Measurements from ENCODE around the gene COBL. TPM values are rescaled to one million over a fixed set of nuclear protein-coding genes. Genes with fewer than 3 reads are reported as not detected.

COBL gene
- total RNA-seq, 4 donors from 2014 or later = 1.1 to 27.7 (median 15.2) TPM

DNA sequence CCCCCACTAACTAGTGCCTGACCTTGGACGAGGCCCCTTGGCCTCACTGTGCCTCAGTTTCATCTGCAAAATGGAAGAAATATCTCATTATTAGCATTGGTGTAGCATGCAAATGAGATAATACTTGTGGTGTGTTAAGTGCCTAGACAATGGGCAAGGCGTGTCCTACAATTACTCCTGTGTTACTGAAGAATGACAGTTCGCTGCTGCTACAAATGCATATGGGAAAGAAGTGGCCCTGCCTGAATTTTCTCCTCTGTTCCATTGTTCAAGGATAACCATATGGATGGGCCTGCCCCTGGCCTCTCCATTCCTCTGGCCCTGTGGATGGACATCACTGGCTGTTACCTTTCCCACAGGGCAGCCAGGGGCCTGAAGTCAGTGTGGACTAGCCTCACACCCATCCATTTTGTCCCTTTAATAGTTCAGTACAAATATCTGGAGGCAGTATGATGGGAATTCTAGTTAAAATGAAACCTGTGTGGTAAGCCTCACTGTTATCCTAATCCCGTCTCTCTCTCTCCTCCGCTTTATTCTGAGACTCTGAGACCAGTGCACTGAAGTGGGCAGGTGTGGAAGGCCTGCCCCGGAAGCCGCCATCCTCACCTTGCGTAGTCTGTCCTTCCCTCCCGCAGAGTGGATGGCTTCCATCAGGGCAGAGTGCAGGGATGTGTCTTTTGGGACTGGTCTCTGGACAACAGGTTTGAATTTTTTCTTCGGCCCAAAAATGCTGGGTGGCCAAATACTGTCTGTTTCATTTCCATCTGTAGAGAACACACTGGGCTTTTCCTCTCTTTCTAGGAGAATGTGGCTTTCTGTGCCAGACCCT is 289.3 kb downstream of the COBL start:
- TF ChIP-seq CTCF (IDR thresholded peaks at IDR 0.05) = no peak
- DNase-seq (ENCODE audit: low spot score) = no peak
- ATAC-seq (ENCODE audit: low FRiP score) = no peak

- DNase-seq (ENCODE audit: low spot score) (no peak), ATAC-seq (ENCODE audit: low FRiP score) (no peak)
- TF ChIP-seq CTCF (IDR thresholded peaks at IDR 0.05) = no peak
Measured at GRCh38 chr7:51026341-51026740, 290.3 kb downstream of the COBL start.

GRCh38 chr7:51025668-51026067 is 290.9 kb downstream of the COBL start:
- DNase-seq (ENCODE audit: low spot score) = no peak
- no peak for ATAC-seq (ENCODE audit: low FRiP score)
- TF ChIP-seq CTCF (IDR thresholded peaks at IDR 0.05) = no peak

DNA sequence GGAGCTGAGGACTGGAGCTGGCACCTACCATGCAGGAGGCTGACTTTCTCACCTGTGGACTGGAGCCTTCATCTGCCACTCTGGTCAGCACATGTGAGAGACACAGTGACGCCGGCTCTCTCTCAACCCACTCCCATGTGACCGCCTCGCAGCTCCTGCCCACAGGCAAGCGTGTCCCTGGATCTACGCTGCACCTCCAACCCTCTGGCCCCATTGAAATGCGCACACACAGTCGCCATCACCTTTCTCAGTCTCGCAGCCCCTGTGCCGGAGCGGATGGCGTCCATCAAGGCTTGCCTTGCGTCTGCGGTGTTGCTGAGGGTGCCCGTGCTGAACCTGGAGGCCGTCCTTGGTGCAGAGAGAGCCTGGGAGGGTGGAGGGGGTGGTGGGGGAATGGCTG is 291.7 kb downstream of the COBL start:
- no peak for ATAC-seq (ENCODE audit: low FRiP score)
- no peak for TF ChIP-seq CTCF (IDR thresholded peaks at IDR 0.05)
- no peak for DNase-seq (ENCODE audit: low spot score)

DNA sequence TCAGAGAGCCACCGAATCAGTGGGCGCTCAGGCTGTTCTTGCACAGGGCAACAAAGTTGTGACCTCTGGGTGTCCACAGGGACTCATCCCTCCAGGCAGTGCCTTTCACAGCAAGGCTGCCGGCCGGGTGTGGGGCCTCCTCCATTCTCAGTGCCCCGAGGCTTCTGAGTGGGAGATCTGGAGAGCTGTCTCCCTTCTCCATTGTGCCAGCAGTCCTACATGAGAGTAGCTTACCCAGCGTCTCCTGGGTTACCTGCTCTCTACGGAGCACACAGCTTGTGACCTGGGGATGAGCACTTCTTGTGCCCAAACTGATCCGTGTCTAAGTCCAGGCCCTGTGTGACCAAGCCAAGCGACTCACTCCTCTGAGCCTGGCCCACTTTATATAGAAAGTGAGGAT is 293.1 kb downstream of the COBL start:
- DNase-seq (ENCODE audit: low spot score) (no peak), ATAC-seq (ENCODE audit: low FRiP score) (no peak)
- no peak for TF ChIP-seq CTCF (IDR thresholded peaks at IDR 0.05)

DNA sequence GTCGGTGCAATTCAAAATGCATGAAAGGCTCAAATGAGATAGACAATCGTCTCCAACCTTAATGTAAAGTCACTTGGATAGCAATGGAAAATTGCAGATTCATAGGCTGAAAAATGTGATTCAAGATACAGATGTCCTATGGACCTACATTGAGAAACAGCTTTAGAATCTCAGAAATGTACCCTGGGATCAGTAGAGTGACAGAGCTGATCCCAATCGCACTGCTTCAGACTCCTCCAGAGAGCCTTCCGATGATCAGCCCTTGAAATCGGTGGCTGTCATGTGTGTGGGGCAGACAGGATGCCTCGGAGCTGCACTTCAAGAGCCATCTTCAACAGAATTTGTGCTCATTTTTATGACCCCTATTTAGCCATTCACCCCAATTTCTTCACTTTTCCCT is 293.8 kb downstream of the COBL start:
- no peak for TF ChIP-seq CTCF (IDR thresholded peaks at IDR 0.05)
- DNase-seq (ENCODE audit: low spot score) = no peak
- no peak for ATAC-seq (ENCODE audit: low FRiP score)

GRCh38 chr7:51021906-51022570 is 294.6 kb downstream of the COBL start:
- DNase-seq (ENCODE audit: low spot score) = no peak
- TF ChIP-seq CTCF (IDR thresholded peaks at IDR 0.05) = no peak
- no peak for ATAC-seq (ENCODE audit: low FRiP score)

Measured in omental fat pad (tissue), 4 donors.